Middle frontal gyrus (tissue), 1 donor: ENCODE measurements around the gene RUSF1.
"Not testable (repeated sequence)": the region's sequence is repeated elsewhere in the genome, so short reads cannot be mapped to it uniquely, and the experiment has no call there.

Experiments
- DNase-seq: peaks from one replicate; pipeline ENCODE4 v3.0.0-alpha.2; 2015; ENCODE audit warnings: low spot score; ENCODE audit errors: extremely low spot score

RUSF1 gene

DNA sequence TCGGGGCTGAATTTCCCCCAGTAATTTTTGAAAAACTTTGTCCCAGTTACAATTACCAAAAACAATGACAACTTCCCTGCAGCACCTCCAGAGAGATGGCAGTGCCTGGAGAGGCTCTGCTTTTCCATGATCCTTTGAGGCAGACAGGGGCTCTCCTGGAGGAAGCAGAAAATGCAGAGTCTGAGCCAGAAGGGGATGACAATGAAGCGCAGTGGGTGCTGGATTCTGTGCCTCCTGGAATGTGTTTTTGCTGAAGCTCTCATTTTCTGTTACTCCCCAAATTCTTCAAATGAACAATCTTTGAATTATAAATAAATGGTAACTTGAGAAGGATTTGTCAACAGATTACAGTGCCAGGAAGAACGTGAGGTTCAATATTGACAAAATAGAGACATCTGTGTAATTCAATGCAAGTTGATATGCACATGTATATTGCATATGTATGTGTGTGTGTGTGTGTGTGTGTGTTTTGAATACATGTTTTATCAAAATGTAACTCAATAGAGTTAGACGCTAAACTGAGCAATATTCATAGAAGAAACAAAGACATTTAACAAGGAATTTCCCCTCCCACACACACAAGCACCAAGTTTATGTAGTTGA lies 9.7 kb upstream of the RUSF1 start:
- DNase-seq = no peak

DNA sequence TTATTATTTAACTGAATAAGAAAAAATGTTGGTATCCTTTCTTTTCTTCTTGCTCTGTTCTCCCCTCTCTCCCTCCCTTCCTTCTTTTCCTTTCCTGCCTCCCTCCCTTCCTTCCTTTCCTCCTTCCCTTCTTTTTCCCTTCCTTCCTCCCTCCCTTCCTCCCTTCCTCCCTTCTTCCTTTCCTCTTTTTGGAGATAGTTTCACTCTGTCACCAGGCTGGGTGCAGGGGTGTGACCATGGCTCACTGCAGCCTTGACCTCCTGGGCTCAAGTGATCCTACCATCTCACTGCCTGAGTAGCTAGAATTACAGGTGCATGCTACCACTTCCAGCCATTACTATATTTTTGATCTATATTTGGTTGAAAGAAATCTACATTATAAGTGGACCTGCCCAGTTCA lies 5.7 kb upstream of the RUSF1 start:
- DNase-seq = no peak

DNA sequence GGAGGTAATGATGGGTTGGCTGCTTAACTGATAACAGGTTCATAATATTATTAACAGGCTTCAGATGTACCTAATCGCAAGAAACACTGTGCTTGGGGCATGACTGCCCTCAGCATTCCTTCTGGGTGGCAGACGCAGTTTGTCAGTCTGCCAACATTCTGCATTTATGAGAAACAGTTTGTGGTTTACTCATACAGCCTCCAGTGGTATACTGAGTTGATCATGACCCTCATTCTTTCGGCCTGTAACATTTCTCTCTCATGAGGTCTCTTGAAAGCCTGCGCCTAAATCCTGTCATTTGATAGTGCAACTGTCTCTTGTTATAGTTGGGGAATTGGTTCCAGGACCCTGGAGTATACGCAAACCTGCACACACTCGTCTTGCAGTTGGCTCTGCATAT lies 4.9 kb upstream of the RUSF1 start:
- DNase-seq = no peak

- no peak for DNase-seq
Measured at GRCh38 chr16:31508706-31509195, 560 bp upstream of the RUSF1 start.

- no peak for DNase-seq
Measured at GRCh38 chr16:31507617-31507928, 618 bp downstream of the RUSF1 start.

GRCh38 chr16:31505483-31505882 lies 2.7 kb downstream of the RUSF1 start:
- no peak for DNase-seq

- DNase-seq = no peak
Measured at GRCh38 chr16:31504159-31504558, 4.0 kb downstream of the RUSF1 start.

- not testable (repeated sequence) for DNase-seq
Measured at GRCh38 chr16:31503555-31503954, 4.6 kb downstream of the RUSF1 start.

- DNase-seq = no peak
Measured at GRCh38 chr16:31502981-31503380, 5.2 kb downstream of the RUSF1 start.

- DNase-seq = no peak
Measured at GRCh38 chr16:31501966-31502348, 6.2 kb downstream of the RUSF1 start.

- DNase-seq = no peak
Measured at GRCh38 chr16:31501226-31501965, 6.8 kb downstream of the RUSF1 start.

- no peak for DNase-seq
Measured at GRCh38 chr16:31499928-31500327, 8.3 kb downstream of the RUSF1 start.

- no peak for DNase-seq
Measured at GRCh38 chr16:31498493-31498892, 9.7 kb downstream of the RUSF1 start.

GRCh38 chr16:31496670-31497069 lies 11.5 kb downstream of the RUSF1 start:
- DNase-seq = no peak

DNA sequence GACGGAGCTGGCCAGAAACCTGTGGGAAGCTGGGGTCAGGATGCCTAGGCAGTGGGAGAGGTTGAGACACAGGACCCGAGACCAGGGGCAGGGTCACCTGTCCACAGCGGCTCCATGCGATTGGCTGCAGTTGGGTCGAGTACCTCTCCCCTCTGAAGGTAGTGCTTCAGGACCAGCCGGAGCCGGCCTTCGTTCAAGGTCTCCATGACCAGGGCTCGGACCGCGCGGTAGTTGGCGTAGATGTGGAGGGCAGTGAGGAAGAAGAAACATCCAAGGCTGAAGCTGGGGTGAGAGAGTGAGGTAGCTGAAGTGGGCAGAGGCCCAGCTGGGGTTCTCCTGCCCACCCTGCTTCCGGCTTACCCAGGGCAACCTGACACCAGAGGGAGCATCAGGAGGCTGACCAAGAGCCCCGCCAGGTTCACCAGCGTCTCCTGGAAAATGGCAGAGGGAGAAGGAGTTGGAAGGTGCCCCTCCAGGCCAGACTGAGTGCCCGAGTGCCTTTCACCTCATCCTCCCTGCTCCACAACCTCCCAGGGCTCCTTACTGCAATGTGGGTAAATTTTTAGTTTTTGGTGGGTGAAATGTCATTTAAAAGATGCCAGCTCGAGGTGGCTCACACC lies 14.6 kb downstream of the RUSF1 start:
- DNase-seq = no peak

DNA sequence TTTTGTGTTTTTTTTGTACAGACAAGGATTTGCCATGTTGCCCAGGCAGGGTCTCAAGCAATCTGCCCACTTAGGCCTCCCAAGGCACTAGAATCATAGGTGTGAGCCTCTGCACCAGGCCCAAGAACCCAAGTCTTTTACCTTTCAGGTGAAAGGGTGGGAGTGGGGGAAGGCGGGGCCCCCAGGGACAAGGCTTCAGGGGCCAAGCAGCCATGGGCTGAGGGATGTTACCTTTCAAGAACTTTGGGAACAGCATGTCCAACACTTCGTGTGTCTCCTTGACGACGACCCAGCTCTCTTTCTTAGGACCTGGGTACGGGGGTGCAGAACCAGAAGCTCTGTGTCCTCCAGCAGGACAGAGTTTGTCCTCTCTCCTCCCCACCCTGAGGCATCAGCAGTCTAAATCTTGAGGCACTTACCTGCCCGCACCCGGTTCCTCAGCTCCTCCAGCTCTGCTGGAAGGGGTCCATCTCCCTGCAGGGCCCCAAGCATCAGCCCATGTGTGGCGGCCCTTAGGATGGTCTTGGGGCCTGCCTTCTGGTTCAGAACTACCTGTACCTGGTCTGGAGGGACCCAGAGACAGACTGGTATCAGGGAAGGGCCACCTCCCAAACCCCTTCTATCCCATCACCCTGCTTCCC lies 16.3 kb downstream of the RUSF1 start:
- no peak for DNase-seq

DNA sequence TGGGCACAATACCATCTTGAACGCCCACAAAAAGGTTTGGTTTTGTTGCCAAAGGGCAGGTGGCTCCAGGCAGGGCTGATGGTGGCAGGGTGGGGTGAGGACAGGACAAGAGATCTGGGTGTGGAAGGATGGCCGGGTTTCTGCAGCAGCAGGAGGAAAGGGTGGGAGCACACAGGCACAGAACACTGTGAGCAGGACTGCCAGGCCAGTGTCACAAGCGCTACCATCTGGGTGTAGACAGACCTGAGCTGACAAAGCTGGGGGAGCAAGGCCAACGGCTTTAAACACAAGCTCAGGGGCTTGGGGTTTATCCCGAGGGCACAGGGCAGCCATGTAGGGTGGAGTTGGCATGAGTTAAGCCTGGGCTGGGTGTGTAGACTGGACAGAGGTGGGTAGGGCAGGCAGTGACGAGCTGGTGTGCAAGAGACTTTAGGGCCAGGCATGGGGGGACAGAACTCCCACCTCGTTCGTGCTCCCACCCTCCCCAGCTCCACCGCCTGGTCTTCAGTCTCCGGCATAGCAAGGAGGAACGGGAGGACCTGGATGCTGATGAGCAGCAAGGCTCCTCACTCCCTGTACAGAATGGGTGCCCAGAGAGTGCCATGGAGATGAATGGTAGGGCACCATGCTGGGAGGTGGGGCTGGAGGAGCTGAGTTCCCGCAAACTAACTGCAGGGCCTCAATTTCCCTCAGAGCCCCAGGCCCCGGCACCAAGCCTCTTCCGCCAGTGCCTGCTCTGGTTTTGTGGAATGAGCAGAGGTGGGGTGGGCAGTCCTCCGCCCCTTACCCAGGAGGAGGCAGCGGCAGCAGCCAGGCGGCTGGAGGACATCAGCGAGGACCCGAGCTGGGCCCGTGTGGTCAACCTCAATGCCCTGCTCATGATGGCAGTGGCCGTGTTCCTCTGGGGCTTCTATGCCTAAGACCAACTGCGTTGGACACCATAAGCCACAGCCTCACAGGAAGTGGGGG lies 18.3 kb downstream of the RUSF1 start:
- DNase-seq = no peak

- DNase-seq = no peak
Measured at GRCh38 chr16:31489298-31489564, 19.0 kb downstream of the RUSF1 start.

GRCh38 chr16:31488468-31489297 lies 19.5 kb downstream of the RUSF1 start:
- DNase-seq = no peak

GRCh38 chr16:31487720-31488467 lies 20.3 kb downstream of the RUSF1 start:
- DNase-seq = no peak
